ENCODE results near the gene CRHR2.
"Not testable (repeated sequence)": the region's sequence is repeated elsewhere in the genome, so short reads cannot be mapped to it uniquely, and the experiment has no call there.

The CRHR2 gene

GRCh38 chr7:30682212-30683083 is at the start of gene CRHR2:
TSS of gene CRHR2 (minus strand) at chr7:30682456. CDS start at chr7:30682280, 176 bp downstream.
- no peak for DNase-seq (ENCODE audit: low read depth in 1 of 2, low spot score in 1 of 2)
- no peak for TF ChIP-seq JUND (IDR thresholded peaks at IDR 0.05; ENCODE audit: low read depth)
- in situ Hi-C loops (cut with HindIII; ENCODE audit: low pct_unique_long_range_greater_than_20kb, low sequenced_read_pairs) = no loop called here

- TF ChIP-seq JUND (IDR thresholded peaks at IDR 0.05; ENCODE audit: low read depth) = no peak
- in situ Hi-C loops (cut with HindIII; ENCODE audit: low pct_unique_long_range_greater_than_20kb, low sequenced_read_pairs) = no loop called here
- DNase-seq (ENCODE audit: low read depth in 1 of 2, low spot score in 1 of 2) = no peak
Measured at GRCh38 chr7:30731581-30731980, 49.3 kb upstream of the CRHR2 start.

GRCh38 chr7:30730996-30731395 is 48.7 kb upstream of the CRHR2 start:
- in situ Hi-C loops (cut with HindIII; ENCODE audit: low pct_unique_long_range_greater_than_20kb, low sequenced_read_pairs) = no loop called here
- no peak for TF ChIP-seq JUND (IDR thresholded peaks at IDR 0.05; ENCODE audit: low read depth)
- no peak for DNase-seq (ENCODE audit: low read depth in 1 of 2, low spot score in 1 of 2)

- no peak for TF ChIP-seq JUND (IDR thresholded peaks at IDR 0.05; ENCODE audit: low read depth)
- in situ Hi-C loops (cut with HindIII; ENCODE audit: low pct_unique_long_range_greater_than_20kb, low sequenced_read_pairs) = no loop called here
- no peak for DNase-seq (ENCODE audit: low read depth in 1 of 2, low spot score in 1 of 2)
Measured at GRCh38 chr7:30730097-30730496, 47.8 kb upstream of the CRHR2 start.

- in situ Hi-C loops (cut with HindIII; ENCODE audit: low pct_unique_long_range_greater_than_20kb, low sequenced_read_pairs) = no loop called here
- DNase-seq (ENCODE audit: low read depth in 1 of 2, low spot score in 1 of 2) = no peak
- no peak for TF ChIP-seq JUND (IDR thresholded peaks at IDR 0.05; ENCODE audit: low read depth)
Measured at GRCh38 chr7:30729642-30730041, 47.4 kb upstream of the CRHR2 start.

GRCh38 chr7:30728591-30729100 is 46.4 kb upstream of the CRHR2 start:
- no peak for TF ChIP-seq JUND (IDR thresholded peaks at IDR 0.05; ENCODE audit: low read depth)
- in situ Hi-C loops (cut with HindIII; ENCODE audit: low pct_unique_long_range_greater_than_20kb, low sequenced_read_pairs) = no loop called here
- DNase-seq (ENCODE audit: low read depth in 1 of 2, low spot score in 1 of 2) = no peak

- in situ Hi-C loops (cut with HindIII; ENCODE audit: low pct_unique_long_range_greater_than_20kb, low sequenced_read_pairs) = no loop called here
- TF ChIP-seq JUND (IDR thresholded peaks at IDR 0.05; ENCODE audit: low read depth) = no peak
- DNase-seq (ENCODE audit: low read depth in 1 of 2, low spot score in 1 of 2) = no peak
Measured at GRCh38 chr7:30727061-30727945, 45.0 kb upstream of the CRHR2 start.

GRCh38 chr7:30726296-30727006 is 44.2 kb upstream of the CRHR2 start:
- DNase-seq (ENCODE audit: low read depth in 1 of 2, low spot score in 1 of 2) = no peak
- TF ChIP-seq JUND (IDR thresholded peaks at IDR 0.05; ENCODE audit: low read depth) = no peak
- in situ Hi-C loops (cut with HindIII; ENCODE audit: low pct_unique_long_range_greater_than_20kb, low sequenced_read_pairs) = no loop called here

- in situ Hi-C loops (cut with HindIII; ENCODE audit: low pct_unique_long_range_greater_than_20kb, low sequenced_read_pairs) = no loop called here
- DNase-seq (ENCODE audit: low read depth in 1 of 2, low spot score in 1 of 2) = no peak
- TF ChIP-seq JUND (IDR thresholded peaks at IDR 0.05; ENCODE audit: low read depth) = no peak
Measured at GRCh38 chr7:30723776-30724175, 41.5 kb upstream of the CRHR2 start.

- no peak for TF ChIP-seq JUND (IDR thresholded peaks at IDR 0.05; ENCODE audit: low read depth)
- in situ Hi-C loops (cut with HindIII; ENCODE audit: low pct_unique_long_range_greater_than_20kb, low sequenced_read_pairs) = no loop called here
- no peak for DNase-seq (ENCODE audit: low read depth in 1 of 2, low spot score in 1 of 2)
Measured at GRCh38 chr7:30722671-30723070, 40.4 kb upstream of the CRHR2 start.

- TF ChIP-seq JUND (IDR thresholded peaks at IDR 0.05; ENCODE audit: low read depth) = no peak
- in situ Hi-C loops (cut with HindIII; ENCODE audit: low pct_unique_long_range_greater_than_20kb, low sequenced_read_pairs) = no loop called here
- no peak for DNase-seq (ENCODE audit: low read depth in 1 of 2, low spot score in 1 of 2)
Measured at GRCh38 chr7:30722187-30722586, 39.9 kb upstream of the CRHR2 start.

- in situ Hi-C loops (cut with HindIII; ENCODE audit: low pct_unique_long_range_greater_than_20kb, low sequenced_read_pairs) = no loop called here
Measured at GRCh38 chr7:30721211-30721610, 39.0 kb upstream of the CRHR2 start.

GRCh38 chr7:30719434-30719833 is 37.2 kb upstream of the CRHR2 start:
- in situ Hi-C loops (cut with HindIII; ENCODE audit: low pct_unique_long_range_greater_than_20kb, low sequenced_read_pairs); DNase-seq (ENCODE audit: low read depth in 1 of 2, low spot score in 1 of 2): not testable (repeated sequence)

More at GRCh38 chr7:30721211-30721610, 39.0 kb upstream of the CRHR2 start:
- DNase-seq (ENCODE audit: low read depth in 1 of 2, low spot score in 1 of 2) = no peak
- TF ChIP-seq JUND (IDR thresholded peaks at IDR 0.05; ENCODE audit: low read depth) = no peak

Data from T47D (cell line).